ENCODE data around the gene PTPRK. TPM values are rescaled to one million over a fixed set of nuclear protein-coding genes. Genes with fewer than 3 reads are reported as not detected.

Gene PTPRK
- total and polyA plus RNA-seq, 4 donors = 12.1 to 61.2 (median 29.1) TPM

DNA sequence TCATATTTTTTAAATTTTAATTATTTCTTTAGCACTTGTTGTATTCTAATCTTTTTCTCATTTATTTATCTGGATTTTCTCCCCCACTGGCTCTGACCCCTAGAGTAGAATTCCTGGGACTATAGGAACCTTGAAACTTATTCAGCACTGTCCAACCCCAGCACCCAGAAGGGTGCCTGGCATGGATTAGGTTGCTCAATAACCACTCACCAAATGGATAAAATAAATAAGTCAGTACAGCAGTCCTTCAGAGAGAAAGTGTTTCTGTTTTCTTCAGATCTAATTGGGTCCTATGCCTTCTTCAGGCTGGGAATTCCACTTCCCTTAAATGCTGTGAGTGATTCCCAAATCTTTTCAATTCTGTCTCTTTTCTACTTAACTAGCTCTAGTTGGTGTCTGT, 206.2 kb downstream of the PTPRK start:
- Histone ChIP-seq H3K9ac (ENCODE audit: low read depth in 1 of 2, low read length in 2 of 2) (no peak overlapping the region), H3K4me3 (ENCODE audit: low read depth in 1 of 3, low read length in 3 of 3) (no peak overlapping the region), H3K36me3 (ENCODE audit: control insufficient read depth in 4 of 4, insufficient read depth in 3 of 4, low read depth in 1 of 4, low read length in 3 of 4) (no peaks in the 10 kb centered on the region), H3K4me1 (ENCODE audit: control insufficient read depth in 4 of 4, insufficient read depth in 4 of 4, low read length in 3 of 4) (peaks cover 0 to 4% (median 0%) of the 10 kb centered on the region in 4 donors), H3K27ac (ENCODE audit: low read depth in 1 of 2, low read length in 2 of 2) (no peak overlapping the region), H3K27me3 (ENCODE audit: control insufficient read depth in 4 of 4, insufficient read depth in 4 of 4, low read length in 3 of 4) (no peaks in the 10 kb centered on the region), H3K9me3 (ENCODE audit: control insufficient read depth in 4 of 4, low read length in 3 of 4) (no peaks in the 10 kb centered on the region)
- TF ChIP-seq HNF4A (conservative IDR thresholded peaks at IDR 0.05) = no peak
- no peak for TF ChIP-seq TAF1 (conservative IDR thresholded peaks at IDR 0.05)
- TF ChIP-seq GABPA (IDR thresholded peaks at IDR 0.05 in 1 of 2, conservative IDR thresholded peaks at IDR 0.05 in 1 of 2) = no peak
- no peak for TF ChIP-seq RAD21 (IDR thresholded peaks at IDR 0.05)
- no peak for TF ChIP-seq RXRA (IDR thresholded peaks at IDR 0.05)
- no peak for TF ChIP-seq YY1 (IDR thresholded peaks at IDR 0.05)
- TF ChIP-seq JUND (IDR thresholded peaks at IDR 0.05) = no peak
- no peak for TF ChIP-seq EGR1 (IDR thresholded peaks at IDR 0.05; ENCODE audit: low read depth in 2 of 2)
- TF ChIP-seq NR2F2 (IDR thresholded peaks at IDR 0.05) = no peak
- DNase-seq (ENCODE audit: low spot score) = no peak

DNA sequence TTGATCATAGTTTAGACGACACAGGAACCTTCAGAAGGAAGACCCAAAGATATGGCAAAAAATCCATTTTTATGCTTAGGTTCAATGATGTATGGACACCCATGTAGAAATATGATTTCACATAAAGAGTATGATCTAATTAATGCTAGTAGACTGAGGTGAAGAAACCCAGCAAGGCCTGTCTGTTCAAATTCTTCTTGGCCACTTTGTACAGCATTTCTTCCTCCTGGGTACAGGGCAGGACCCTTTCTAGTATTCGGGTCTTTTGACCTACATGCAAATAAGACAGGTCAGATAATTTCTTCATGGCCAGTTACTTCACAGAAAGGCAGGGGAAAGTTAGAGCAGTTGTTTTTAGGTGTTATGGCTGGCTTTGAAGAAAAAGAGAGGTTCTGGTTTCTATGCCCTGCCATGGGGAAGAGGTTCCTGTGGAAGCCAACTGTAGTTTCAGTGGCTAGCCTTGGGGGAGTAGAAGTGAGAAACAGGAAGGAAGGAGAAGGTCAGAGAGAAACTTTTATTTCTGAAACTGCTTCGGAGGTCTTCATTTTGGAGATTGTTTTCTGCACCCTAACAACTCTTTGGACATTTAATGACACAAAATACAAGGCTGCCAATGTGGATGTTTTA, 208.3 kb downstream of the PTPRK start:
- H3K9me3 ChIP-seq (ENCODE audit: control insufficient read depth in 4 of 4, low read length in 3 of 4) = no peaks in the 10 kb centered on the region
- TF ChIP-seq JUND (IDR thresholded peaks at IDR 0.05) = no peak
- TF ChIP-seq, protein P1, sequence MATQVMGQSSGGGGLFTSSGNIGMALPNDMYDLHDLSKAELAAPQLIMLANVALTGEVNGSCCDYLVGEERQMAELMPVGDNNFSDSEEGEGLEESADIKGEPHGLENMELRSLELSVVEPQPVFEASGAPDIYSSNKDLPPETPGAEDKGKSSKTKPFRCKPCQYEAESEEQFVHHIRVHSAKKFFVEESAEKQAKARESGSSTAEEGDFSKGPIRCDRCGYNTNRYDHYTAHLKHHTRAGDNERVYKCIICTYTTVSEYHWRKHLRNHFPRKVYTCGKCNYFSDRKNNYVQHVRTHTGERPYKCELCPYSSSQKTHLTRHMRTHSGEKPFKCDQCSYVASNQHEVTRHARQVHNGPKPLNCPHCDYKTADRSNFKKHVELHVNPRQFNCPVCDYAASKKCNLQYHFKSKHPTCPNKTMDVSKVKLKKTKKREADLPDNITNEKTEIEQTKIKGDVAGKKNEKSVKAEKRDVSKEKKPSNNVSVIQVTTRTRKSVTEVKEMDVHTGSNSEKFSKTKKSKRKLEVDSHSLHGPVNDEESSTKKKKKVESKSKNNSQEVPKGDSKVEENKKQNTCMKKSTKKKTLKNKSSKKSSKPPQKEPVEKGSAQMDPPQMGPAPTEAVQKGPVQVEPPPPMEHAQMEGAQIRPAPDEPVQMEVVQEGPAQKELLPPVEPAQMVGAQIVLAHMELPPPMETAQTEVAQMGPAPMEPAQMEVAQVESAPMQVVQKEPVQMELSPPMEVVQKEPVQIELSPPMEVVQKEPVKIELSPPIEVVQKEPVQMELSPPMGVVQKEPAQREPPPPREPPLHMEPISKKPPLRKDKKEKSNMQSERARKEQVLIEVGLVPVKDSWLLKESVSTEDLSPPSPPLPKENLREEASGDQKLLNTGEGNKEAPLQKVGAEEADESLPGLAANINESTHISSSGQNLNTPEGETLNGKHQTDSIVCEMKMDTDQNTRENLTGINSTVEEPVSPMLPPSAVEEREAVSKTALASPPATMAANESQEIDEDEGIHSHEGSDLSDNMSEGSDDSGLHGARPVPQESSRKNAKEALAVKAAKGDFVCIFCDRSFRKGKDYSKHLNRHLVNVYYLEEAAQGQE (IDR thresholded peaks at IDR 0.05) = no peak
- no peak for TF ChIP-seq FOXA1 (IDR thresholded peaks at IDR 0.05)
- no peak for TF ChIP-seq YY1 (IDR thresholded peaks at IDR 0.05)
- TF ChIP-seq, protein P2, sequence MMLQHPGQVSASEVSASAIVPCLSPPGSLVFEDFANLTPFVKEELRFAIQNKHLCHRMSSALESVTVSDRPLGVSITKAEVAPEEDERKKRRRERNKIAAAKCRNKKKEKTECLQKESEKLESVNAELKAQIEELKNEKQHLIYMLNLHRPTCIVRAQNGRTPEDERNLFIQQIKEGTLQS (IDR thresholded peaks at IDR 0.05) = no peak
- TF ChIP-seq RXRA (IDR thresholded peaks at IDR 0.05) = no peak
- no peak for TF ChIP-seq GABPA (IDR thresholded peaks at IDR 0.05 in 1 of 2, conservative IDR thresholded peaks at IDR 0.05 in 1 of 2)
- TF ChIP-seq, protein P3, sequence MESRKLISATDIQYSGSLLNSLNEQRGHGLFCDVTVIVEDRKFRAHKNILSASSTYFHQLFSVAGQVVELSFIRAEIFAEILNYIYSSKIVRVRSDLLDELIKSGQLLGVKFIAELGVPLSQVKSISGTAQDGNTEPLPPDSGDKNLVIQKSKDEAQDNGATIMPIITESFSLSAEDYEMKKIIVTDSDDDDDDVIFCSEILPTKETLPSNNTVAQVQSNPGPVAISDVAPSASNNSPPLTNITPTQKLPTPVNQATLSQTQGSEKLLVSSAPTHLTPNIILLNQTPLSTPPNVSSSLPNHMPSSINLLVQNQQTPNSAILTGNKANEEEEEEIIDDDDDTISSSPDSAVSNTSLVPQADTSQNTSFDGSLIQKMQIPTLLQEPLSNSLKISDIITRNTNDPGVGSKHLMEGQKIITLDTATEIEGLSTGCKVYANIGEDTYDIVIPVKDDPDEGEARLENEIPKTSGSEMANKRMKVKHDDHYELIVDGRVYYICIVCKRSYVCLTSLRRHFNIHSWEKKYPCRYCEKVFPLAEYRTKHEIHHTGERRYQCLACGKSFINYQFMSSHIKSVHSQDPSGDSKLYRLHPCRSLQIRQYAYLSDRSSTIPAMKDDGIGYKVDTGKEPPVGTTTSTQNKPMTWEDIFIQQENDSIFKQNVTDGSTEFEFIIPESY (IDR thresholded peaks at IDR 0.05) = no peak
- TF ChIP-seq, protein P4, sequence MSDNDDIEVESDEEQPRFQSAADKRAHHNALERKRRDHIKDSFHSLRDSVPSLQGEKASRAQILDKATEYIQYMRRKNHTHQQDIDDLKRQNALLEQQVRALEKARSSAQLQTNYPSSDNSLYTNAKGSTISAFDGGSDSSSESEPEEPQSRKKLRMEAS (IDR thresholded peaks at IDR 0.05) = no peak
- no peak for TF ChIP-seq SP1 (IDR thresholded peaks at IDR 0.05)
- no peak for TF ChIP-seq NR2F2 (IDR thresholded peaks at IDR 0.05)
- TF ChIP-seq HNF4G (IDR thresholded peaks at IDR 0.05) = no peak
- no peak for TF ChIP-seq FOXA2 (IDR thresholded peaks at IDR 0.05)
- H3K9ac ChIP-seq (ENCODE audit: low read depth in 1 of 2, low read length in 2 of 2) = no peak overlapping the region
- no peaks in the 10 kb centered on the region for H3K27me3 ChIP-seq (ENCODE audit: control insufficient read depth in 4 of 4, insufficient read depth in 4 of 4, low read length in 3 of 4)
- 85% methylated on average over 3 of the region's 3 CpGs for WGBS
- peaks cover 0 to 1% (median 0%) of the 10 kb centered on the region in 4 donors for H3K36me3 ChIP-seq (ENCODE audit: control insufficient read depth in 4 of 4, insufficient read depth in 3 of 4, low read depth in 1 of 4, low read length in 3 of 4)
- H3K4me1 ChIP-seq (ENCODE audit: control insufficient read depth in 4 of 4, insufficient read depth in 4 of 4, low read length in 3 of 4) = peaks cover 0 to 4% (median 0%) of the 10 kb centered on the region in 4 donors
- H3K4me3 ChIP-seq (ENCODE audit: low read depth in 1 of 3, low read length in 3 of 3) = no peak overlapping the region
- no peak overlapping the region for H3K27ac ChIP-seq (ENCODE audit: low read depth in 1 of 2, low read length in 2 of 2)
- no peak for DNase-seq (ENCODE audit: low spot score)

Measured in liver (tissue), 9 donors.